Stimulated activated CD8-positive, alpha-beta memory T cell treated with anti-CD3 and anti-CD28 coated beads, Interleukin-15, amount 100 ng/mL, for 48 hours (primary cell): ENCODE data around the gene SREBF1.

Experiments
- DNase-seq, 2 donors: peaks; one replicate each; pipeline ENCODE4 v3.0.0-alpha.2; 2020; ENCODE audit warnings: low read depth in 2 of 2

SREBF1 gene

DNA sequence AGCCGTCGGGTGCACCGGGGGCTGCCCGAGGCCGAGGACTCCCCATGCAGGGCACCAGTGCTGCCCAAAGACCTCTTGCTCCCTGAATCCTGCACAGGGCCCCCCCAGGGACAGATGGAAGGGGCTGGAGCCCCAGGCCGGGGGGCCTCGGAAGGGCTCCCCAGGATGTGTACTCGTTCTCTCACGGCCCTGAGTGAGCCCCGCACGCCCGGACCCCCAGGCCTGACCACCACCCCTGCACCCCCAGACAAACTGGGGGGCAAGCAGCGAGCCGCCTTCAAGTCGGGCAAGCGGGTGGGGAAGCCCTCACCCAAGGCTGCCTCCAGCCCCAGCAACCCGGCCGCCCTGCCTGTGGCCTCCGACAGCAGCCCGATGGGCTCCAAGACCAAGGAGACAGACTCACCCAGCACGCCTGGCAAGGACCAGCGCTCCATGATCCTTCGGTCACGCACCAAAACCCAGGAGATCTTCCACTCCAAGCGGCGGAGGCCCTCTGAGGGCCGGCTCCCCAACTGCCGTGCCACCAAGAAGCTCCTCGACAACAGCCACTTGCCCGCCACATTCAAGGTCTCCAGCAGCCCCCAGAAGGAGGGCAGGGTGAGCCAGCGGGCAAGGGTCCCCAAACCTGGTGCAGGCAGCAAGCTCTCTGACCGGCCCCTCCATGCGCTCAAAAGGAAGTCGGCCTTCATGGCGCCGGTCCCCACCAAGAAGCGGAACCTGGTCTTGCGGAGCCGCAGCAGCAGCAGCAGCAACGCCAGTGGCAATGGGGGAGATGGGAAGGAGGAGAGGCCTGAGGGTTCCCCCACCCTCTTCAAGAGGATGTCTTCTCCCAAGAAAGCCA lies 40.6 kb downstream of the SREBF1 start:
- no peak for DNase-seq

DNA sequence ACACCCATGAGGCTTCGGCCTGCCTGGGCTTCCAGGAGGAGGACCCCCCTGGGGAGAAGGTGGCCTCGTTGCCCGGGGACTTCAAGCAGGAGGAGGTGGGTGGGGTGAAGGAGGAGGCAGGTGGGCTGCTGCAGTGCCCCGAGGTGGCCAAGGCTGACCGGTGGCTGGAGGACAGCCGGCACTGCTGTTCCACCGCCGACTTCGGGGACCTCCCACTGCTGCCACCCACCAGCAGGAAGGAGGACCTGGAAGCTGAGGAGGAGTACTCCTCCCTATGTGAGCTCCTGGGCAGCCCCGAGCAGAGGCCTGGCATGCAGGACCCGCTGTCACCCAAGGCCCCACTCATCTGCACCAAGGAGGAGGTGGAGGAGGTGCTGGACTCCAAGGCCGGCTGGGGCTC lies 41.5 kb downstream of the SREBF1 start:
- DNase-seq = no peak

DNA sequence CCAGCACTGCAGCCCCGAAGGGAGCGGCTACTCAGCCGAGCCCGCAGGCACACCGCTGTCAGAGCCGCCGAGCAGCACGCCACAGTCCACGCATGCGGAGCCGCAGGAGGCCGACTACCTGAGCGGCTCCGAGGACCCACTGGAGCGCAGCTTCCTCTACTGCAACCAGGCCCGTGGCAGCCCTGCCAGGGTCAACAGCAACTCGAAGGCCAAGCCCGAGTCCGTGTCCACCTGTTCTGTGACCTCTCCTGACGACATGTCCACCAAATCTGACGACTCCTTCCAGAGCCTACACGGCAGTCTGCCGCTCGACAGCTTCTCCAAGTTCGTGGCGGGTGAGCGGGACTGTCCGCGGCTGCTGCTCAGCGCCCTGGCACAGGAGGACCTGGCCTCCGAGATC lies 42.4 kb downstream of the SREBF1 start:
- no peak for DNase-seq

DNA sequence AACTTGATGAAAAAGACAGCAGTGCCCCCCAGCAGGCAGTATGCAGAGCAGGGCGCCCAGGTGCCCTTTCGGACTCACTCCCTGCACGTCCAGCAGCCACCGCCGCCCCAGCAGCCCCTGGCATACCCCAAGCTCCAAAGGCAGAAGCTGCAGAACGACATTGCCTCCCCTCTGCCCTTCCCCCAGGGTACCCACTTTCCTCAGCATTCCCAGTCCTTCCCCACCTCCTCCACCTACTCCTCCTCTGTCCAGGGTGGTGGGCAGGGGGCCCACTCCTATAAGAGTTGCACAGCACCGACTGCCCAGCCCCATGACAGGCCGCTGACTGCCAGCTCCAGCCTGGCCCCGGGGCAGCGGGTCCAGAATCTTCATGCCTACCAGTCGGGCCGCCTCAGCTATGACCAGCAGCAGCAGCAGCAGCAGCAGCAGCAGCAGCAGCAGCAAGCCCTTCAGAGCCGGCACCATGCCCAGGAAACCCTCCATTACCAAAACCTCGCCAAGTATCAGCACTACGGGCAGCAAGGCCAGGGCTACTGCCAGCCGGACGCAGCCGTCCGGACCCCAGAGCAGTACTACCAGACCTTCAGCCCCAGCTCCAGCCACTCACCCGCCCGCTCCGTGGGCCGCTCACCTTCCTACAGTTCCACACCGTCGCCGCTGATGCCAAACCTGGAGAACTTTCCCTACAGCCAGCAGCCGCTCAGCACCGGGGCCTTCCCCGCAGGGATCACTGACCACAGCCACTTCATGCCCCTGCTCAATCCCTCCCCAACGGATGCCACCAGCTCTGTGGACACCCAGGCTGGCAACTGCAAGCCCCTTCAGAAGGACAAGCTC lies 43.2 kb downstream of the SREBF1 start:
- no peak for DNase-seq

DNA sequence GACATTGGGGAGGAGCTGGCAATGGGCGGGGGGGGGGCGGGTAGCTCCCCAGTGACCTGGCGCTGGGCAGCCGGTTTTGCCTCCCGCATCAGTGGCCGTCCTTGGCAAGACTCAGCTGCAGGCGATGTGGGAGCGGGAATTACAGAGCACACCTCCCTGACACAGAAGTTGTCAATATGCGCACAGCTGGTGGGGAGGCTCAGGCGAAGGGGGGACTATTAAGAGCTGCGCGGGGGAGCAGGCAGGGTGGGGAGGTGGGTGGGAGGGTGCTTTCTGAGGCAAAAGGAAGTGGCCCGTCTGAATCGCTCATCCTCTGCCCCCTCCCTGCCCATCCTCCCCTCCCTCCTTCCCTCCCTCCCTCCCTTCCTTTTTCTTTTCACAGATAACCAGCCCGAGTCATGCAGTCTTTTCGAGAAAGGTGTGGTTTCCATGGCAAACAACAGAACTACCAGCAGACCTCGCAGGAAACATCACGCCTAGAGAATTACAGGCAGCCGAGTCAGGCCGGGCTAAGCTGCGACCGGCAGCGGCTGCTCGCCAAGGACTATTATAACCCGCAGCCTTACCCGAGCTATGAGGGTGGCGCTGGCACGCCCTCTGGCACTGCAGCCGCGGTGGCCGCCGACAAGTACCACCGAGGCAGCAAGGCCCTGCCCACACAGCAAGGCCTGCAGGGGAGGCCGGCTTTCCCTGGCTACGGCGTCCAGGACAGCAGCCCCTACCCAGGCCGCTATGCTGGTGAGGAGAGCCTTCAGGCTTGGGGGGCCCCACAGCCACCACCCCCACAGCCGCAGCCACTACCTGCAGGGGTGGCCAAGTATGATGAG lies 44.0 kb downstream of the SREBF1 start:
- DNase-seq = peak; percentile 47 to 48

DNA sequence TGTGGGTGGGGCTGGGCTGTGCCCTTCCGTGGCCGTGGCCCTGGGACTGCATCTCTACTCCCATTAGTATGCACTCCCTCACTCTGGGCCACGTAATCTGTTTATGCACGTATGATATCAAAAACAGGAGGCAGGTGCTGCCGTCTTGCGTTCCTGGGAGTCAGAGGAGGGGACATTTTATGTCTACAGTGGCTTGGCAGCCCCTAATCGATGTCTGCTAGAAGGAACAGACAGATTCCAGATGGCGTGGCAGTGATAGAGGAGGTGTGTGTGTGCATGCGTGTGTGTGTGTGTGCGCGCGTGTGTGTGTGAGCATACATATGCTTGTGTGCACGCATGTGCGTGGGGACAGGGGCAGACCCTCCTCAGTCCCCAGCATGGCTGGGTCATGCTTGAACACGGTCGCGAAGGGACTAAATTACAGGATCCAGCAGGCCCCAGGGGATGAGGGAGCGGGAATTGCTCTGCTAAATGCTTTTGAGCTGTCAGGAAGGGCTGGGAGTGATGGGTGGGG lies 44.7 kb downstream of the SREBF1 start:
- no peak for DNase-seq

DNA sequence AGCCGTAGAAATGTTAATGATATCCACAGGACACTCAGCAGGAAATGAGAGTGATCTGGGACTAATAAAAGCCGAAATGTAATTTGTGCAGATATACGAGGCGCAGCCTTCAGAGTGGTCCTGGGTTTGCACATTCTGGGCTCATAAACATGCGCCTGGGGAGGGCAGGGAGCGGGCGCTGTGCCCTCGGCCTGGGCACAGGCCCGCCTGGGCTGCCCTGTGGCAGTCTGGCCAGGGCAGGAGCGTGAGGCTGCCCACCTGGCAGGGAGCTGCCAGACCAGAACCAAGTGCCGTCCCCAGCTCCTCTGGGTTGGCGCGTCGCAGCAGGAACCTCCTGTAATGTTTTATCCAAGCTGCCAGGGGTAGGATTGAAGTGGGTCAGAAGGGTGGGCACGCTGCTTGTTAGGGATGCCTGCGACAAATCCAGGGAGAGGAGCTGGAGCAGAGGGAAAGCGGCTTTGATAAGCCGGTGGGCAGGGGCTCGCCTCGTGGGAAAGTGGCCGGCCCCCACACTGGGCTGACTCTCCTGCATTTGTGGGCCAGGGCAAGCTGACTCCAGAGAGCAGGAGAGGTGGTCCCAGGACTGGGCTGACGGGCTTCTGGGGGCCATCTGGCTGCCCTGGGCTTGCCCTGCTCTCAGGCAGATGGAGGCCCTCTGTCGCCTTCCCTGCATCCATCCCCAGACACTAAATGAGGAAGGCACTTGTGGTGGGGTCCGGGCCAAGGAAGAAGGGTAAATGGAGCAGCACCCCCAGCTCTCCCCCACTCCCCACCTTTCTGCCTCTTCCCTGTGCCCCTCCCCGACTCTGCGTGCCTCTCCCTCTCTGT lies 45.9 kb downstream of the SREBF1 start:
- DNase-seq = no peak

DNA sequence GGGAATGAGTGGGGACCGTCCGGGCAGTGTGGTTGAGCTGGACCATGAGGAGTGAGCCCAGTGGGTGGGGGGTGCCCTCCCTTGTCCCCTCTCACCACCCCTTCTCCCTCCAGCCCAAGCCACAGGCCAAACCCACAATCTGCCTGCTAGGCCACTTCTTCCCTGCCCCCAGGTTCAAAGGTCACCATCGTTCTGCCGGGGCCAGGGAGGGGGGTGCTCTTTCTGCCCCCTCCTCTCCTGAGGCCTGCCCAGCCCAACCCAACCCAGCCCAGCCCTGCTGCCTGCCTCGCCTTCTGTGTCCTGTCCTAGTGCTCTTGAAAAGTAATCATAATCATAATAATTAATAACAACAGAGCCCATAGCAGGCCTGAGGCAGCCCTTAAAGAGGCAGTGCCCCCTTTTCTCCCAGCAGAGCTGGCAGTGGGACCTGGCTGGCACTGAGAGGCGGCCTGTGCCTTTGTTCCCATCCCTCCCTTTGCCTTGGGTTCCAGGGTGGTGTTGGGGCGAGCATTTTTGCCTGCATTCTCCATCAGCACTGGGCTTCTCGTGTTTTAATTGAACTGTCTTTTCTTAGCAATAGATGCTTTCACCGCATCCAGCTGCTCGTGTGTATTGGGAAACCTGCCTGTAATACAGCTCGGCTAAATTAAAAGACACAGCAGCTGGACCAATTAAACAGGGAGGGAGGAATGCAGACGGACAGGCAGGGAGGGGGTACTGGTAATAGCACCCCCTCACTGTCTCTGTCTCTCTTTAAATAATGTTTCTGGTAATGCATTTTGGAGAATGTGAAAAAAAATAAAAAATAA lies 46.8 kb downstream of the SREBF1 start:
- no peak for DNase-seq

DNA sequence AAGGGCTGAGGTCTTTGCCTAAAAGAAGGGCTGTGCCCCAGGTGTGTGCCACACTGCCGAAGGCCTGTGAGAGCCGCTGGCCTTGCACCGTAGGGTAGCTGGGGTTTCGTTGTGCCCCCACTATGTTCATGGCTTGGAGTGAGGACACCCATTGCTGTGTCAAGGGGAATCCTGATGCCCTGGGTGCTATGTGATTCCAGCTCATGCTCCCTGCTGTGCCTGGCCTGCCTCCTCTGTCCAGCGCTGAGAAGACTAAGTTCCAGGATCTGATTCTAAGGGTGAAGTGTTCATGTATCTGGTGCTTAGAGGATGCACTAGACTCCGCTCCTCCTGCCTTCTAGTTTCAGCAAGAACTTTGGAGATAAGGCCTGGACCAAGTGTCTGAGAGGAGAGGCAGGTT lies 47.4 kb downstream of the SREBF1 start:
- DNase-seq = no peak

DNA sequence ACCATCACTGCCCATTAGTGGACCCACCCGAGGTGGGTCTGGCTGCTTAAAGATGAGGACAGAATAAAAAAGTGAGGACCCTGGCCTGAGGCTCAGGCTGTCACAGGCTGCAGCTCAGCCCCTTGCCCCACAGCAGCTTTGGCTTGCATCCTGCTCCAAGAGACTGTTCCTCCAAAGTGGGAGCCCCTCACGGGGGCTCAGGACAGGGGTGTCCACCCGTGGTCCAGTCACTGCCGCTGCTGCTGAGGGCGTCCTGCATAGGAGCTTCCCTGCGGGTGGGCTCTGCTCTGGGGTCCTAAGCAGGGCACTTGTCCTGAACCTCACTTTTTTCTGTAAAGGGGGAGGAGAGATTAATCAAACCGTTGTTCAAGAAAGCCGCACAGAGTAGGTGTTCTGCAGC lies 47.8 kb downstream of the SREBF1 start:
- DNase-seq = no peak

DNA sequence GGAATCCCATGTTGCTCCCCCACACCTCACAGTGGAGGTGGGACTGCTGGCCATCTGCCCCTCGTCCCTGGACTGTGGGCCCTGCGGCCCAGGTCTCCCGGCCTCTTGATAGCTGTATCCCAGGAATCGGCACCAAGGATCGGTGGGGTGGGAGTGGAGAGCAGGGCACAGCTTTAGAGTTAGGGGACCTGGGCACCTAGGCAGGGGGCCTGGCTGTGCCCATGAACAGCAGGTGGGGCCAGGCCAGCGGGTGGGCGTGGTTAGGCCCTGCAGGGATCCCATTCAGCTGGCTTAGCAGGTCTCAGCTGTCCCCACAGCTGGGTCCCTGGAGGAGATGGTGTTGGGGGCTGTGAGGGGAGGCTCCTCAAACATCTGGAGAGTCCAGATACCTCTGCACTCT lies 49.2 kb downstream of the SREBF1 start:
- DNase-seq = no peak

DNA sequence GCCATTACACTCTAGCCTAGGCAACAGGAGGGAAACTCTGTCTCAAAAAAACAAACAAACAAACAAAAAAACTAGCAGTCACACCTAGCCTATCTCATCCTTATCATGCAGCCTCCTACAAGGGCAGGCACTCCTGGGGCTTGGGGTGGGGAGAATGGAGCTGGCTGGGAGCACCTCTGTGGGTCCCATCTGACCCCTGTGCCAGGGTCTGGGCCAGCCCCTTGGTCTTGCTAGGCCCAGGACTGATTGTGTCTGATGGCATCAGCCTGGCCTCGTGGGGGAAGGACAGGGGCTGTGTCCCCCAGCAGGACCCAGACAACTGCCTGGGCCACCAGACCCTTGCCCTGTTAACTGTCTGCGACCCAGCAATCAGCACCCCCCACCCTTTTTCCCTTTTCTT lies 49.8 kb downstream of the SREBF1 start:
- no peak for DNase-seq

DNA sequence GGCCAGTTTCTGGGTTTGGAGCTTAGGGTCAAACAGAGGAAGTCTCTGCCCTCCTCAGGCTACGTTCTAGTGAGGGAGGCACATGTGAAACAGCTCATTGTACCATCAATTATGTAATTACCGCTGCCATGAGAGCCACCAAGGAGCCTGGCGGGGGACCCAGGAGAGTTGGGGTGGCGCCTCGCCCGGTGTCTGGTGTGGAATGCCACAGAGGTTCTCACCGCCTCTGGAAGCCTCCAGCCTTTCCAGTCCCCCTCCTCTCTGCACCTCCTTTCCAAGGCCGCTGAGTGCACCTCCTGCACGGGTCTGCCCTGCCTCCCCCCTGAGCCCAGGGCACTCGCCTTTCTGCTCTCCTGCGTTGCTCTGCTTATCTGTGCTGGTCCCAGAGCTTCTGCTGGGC lies 51.4 kb downstream of the SREBF1 start:
- DNase-seq = no peak

DNA sequence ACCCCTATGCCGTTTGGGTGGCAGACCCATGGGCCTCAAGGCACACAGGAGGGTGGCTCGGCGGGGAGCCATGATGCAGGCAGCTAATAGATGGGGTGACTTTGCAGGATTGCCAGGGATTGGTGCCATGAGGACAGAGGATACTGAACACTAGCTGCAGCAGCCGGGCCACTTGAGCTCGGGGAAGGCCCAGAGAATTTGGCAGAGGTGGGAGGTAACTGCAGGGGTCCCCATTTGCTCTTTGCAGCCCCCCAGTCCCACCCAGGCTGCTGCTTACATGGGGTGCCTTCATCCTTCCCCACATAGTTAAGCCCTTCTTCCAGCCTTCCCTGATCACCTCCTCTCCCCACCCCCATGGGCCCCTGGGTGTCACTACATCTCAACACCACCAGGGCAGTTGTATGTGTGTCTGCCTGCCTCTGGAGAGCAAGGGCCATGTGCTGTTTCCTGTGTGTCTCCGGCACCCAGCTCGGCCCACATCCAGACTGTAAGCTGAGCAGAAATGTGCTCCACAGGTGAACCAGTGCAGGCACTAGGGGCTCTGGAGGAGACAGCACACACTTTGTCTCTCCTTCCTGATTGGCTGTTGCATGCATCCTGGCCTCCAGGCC lies 52.0 kb downstream of the SREBF1 start:
- DNase-seq = no peak

DNA sequence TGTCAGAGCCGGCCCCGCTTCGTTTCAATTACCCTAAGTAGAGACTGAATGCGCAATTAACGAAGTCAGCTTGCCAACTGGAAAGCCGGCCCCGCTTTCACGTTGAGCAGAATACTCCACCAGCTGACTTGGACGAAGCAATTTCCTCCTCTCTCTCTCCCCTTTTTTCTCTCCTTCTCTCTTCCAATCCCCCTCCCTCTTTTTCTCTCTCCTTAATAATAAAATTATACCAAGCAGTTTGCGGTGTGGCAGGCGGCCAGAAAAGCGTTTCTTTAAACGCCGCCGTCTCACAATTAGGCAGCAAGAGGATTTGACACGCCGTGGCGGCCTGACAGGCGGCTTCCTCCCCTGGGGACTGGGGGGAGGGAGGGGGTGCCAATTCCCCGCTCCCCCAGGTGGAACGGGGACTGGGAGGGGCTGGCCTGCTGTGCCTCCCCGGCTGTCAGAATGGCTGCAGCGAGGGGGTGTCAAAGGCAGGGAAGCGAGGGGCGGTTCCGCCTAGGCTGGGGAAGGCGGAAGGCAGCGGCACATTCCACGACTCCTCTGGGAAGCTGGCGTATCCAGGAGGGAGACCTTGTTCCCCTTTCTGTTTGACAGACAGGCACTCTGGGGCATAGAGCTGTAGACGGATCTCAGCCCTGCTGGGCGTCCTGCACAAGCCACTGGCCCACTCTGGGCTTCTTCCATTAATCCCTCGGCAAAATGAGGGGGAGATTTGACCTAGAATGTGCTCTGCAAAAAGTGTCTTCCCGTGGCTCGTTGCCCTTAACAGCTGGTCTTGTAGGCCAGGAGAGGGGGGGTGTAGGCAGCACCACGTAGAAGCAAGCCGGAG lies 52.7 kb downstream of the SREBF1 start:
- no peak for DNase-seq

DNA sequence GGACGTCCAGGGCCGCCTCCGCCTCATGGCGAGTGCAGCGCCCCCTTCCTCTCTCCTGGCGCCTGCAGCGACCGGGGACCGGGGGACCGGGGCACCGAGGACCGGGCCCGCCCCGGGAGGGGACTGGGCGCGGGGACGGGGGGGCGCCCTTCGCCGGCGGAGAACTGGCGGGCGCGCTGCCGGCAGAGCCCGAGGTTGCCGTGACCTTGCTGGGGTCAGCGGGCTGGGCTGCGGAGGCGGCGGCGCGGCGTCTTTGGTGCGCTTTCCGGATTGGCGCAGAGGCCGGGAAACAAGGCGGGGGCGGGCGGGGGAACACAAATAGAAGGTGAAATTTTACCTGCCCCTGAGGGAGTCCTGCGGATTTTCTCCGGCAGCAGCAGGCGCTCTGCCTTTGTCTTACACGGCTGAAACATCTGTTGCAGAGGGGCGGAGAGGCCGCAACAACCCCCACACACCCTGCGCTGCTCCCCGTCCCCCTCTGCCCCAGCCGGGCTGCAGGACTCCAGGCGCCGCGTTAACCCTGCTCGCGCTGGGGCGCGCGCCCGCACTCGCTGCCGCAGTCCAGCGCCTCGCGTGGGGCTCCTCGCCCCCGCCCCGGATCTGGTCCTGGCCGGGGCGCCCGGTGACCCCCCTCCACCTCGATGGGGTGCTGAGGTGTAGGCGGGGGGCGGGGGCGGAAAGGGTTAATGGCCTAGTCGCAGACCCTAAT lies 53.5 kb downstream of the SREBF1 start:
- peak in 1 of 2 donors; percentile 40 for DNase-seq

DNA sequence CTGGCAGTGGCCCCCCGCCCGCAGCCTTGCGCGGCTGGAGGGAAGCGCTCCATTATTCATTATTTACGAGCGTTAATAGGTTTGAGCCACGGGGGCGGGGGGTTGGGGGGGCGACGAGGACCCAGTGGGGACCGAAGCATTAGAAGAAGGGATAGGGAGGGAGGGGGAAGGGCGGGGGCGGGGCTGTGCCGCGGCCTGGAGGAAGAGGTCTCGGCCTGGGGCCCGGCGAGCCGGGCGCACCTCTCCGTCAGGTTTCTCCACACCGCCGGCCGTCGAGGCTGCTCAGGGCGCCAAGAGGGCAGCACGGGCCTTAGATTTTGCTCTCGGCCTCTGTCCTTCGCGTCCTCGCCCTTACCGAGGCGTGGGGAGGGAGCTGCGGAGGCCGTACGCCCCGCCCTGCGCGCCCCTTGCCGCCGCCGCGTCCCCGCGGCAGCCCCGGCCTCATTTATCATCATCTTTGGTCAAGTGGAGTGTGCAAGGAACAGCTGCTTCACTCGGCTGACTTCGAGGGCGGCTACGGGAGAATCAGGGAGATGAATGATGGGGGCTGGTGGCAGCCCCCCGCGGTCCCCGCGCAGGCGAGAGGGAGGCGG lies 54.2 kb downstream of the SREBF1 start:
- no peak for DNase-seq
